GM19468 (cell line): ENCODE results near the gene NPTX2.
"Not testable (repeated sequence)": the region's sequence is repeated elsewhere in the genome, so short reads cannot be mapped to it uniquely, and the experiment has no call there.

Source experiments
- ATAC-seq: cut with Tn5 transposase; IDR thresholded peaks from one replicate; pipeline ENCODE4 v1.9.1; 2021; ENCODE audit warnings: mild to moderate bottlenecking, moderate library complexity, moderate number of reproducible peaks; ENCODE audit not compliant: unreplicated experiment; ENCODE audit errors: extremely low read depth

The NPTX2 gene

GRCh38 chr7:98617051-98617959 lies at the start of gene NPTX2:
TSS of gene NPTX2 (plus strand) at chr7:98617285. CDS start at chr7:98617462, 177 bp downstream.
- ATAC-seq: no peak

GRCh38 chr7:98567991-98568390 lies 49.1 kb upstream of the NPTX2 start:
- ATAC-seq: no peak

GRCh38 chr7:98568891-98569290 lies 48.2 kb upstream of the NPTX2 start:
- no peak for ATAC-seq

GRCh38 chr7:98569691-98570337 lies 47.3 kb upstream of the NPTX2 start:
- no peak for ATAC-seq

GRCh38 chr7:98571006-98571405 lies 46.1 kb upstream of the NPTX2 start:
- ATAC-seq: no peak

GRCh38 chr7:98571986-98572385 lies 45.1 kb upstream of the NPTX2 start:
- ATAC-seq: no peak

GRCh38 chr7:98572716-98573115 lies 44.4 kb upstream of the NPTX2 start:
- not testable (repeated sequence) for ATAC-seq

GRCh38 chr7:98573816-98574215 lies 43.3 kb upstream of the NPTX2 start:
- no peak for ATAC-seq

- no peak for ATAC-seq
Measured at GRCh38 chr7:98575878-98576277, 41.2 kb upstream of the NPTX2 start.

GRCh38 chr7:98584830-98585229 lies 32.3 kb upstream of the NPTX2 start:
- ATAC-seq: no peak

GRCh38 chr7:98591926-98592325 lies 25.2 kb upstream of the NPTX2 start:
- ATAC-seq: no peak

GRCh38 chr7:98594348-98594747 lies 22.7 kb upstream of the NPTX2 start:
- no peak for ATAC-seq

GRCh38 chr7:98594787-98595186 lies 22.3 kb upstream of the NPTX2 start:
- ATAC-seq: no peak

GRCh38 chr7:98598846-98599615 lies 18.1 kb upstream of the NPTX2 start:
- no peak for ATAC-seq

GRCh38 chr7:98599886-98600285 lies 17.2 kb upstream of the NPTX2 start:
- ATAC-seq: no peak

GRCh38 chr7:98602755-98603398 lies 14.2 kb upstream of the NPTX2 start:
- ATAC-seq: no peak

GRCh38 chr7:98603399-98603788 lies 13.7 kb upstream of the NPTX2 start:
- ATAC-seq: no peak

- no peak for ATAC-seq
Measured at GRCh38 chr7:98613601-98614425, 3.3 kb upstream of the NPTX2 start.

GRCh38 chr7:98616381-98617050 lies 569 bp upstream of the NPTX2 start:
- no peak for ATAC-seq
